HCT116 (cell line): Measurements from ENCODE around the gene NTSR1. TPM values are rescaled to one million over a fixed set of nuclear protein-coding genes. Genes with fewer than 3 reads are reported as not detected.

Experiments used
- ATAC-seq: fragments of 200-7000 bp; cut with Tn5 transposase; 2 replicates; pipeline ENCODE4 v1.9.1; 2020; ENCODE audit warnings: mild to moderate bottlenecking, moderate library complexity
- BruUV-seq: library from RNA; stranded (reverse); fragments of 400-500 nt; replicated peaks from 2 replicates; lab custom pipeline; 2021; lab: Mats Ljungman, UMichigan
- CTCF ChIA-PET: fragments of 300-600 bp; sonication (Branson Sonifier 250); formaldehyde crosslinking; loops from one replicate; lab custom pipeline; 2021; ENCODE audit warnings: antibody characterized with exemption; lab: Charles Lee
- POLR2A ChIA-PET: fragments of 300-600, 350-600 bp; sonication (Branson Sonifier 250); formaldehyde crosslinking; loops from one replicate; lab custom pipeline; 2021; ENCODE audit warnings: antibody characterized with exemption; lab: Charles Lee
- RAD21 ChIA-PET, 2 experiments: fragments of 300-600 bp; sonication (Branson Sonifier 250); formaldehyde crosslinking; loops; one replicate each; lab custom pipeline; 2023; ENCODE audit warnings: low total read pairs in 2 of 2; ENCODE audit not compliant: uncharacterized antibody in 2 of 2, unreplicated experiment in 2 of 2, low non-redundant PET in 1 of 2; lab: Charles Lee
- DNase-seq: peaks from one replicate; pipeline ENCODE4 v3.0.0-alpha.2; 2010; ENCODE audit warnings: low read depth, low spot score
- H2AFZ ChIP-seq: fragments of 200-600 bp; shearing (Covaris generic), sonication (generic); 2 replicates; pipeline ENCODE4 v1.6.1; 2017; ENCODE audit warnings: low read depth, mixed run types, mixed read lengths, antibody characterized with exemption, low read length; ENCODE audit not compliant: poor library complexity, severe bottlenecking
- H3K27ac ChIP-seq: 2 replicates; pipeline ENCODE4 v1.5.1; 2012; ENCODE audit warnings: low read depth, low read length
- H3K27me3 ChIP-seq: fragments of 200-600 bp; sonication (generic); 2 replicates; pipeline ENCODE4 v1.6.1; 2016; ENCODE audit warnings: mixed run types, low read length, mixed read lengths; ENCODE audit not compliant: insufficient read depth
- H3K36me3 ChIP-seq, 2 experiments: fragments of 200-500 bp in 1 of 2; fragments of 200-600 bp in 1 of 2; sonication (Bioruptor generic) in 1 of 2; sonication (generic) in 1 of 2; 2 replicates each; pipeline versions ENCODE4 v1.5.1 to v1.6.1; 2014 to 2016; ENCODE audit warnings: low read length in 2 of 2, inconsistent platforms in 1 of 2, mixed read lengths in 1 of 2, mixed run types in 1 of 2; ENCODE audit not compliant: insufficient read depth in 2 of 2, control insufficient read depth in 1 of 2
- H3K4me1 ChIP-seq, 2 experiments: fragments of 200-600 bp in 1 of 2; sonication (generic) in 1 of 2; 2 replicates each; pipeline versions ENCODE4 v1.5.1 to v1.6.1; 2012 to 2017; ENCODE audit warnings: low read length in 2 of 2, inconsistent platforms in 1 of 2, mild to moderate bottlenecking in 1 of 2, mixed read lengths in 1 of 2, mixed run types in 1 of 2, moderate library complexity in 1 of 2; ENCODE audit not compliant: insufficient read depth in 2 of 2, control insufficient read depth in 1 of 2
- H3K4me2 ChIP-seq: fragments of 200-600 bp; sonication (generic); 2 replicates; pipeline ENCODE4 v1.6.1; 2017; ENCODE audit warnings: mixed run types, low read length, mixed read lengths
- H3K4me3 ChIP-seq, 2 experiments: fragments of 200-600 bp in 1 of 2; sonication (generic) in 1 of 2; replicated peaks in 1 of 2; 2 replicates each; pipeline ENCODE4 v1.5.1; 2011 to 2016; ENCODE audit warnings: low read length in 2 of 2, control low read depth in 1 of 2, low read depth in 1 of 2, mild to moderate bottlenecking in 1 of 2, mixed read lengths in 1 of 2, mixed run types in 1 of 2
- H3K79me2 ChIP-seq: fragments of 200-600 bp; sonication (generic); 2 replicates; pipeline ENCODE4 v1.6.1; 2017; ENCODE audit warnings: mild to moderate bottlenecking, mixed run types, low read length, moderate library complexity, mixed read lengths; ENCODE audit not compliant: insufficient read depth
- H3K9ac ChIP-seq: fragments of 200-600 bp; sonication (generic); 2 replicates; pipeline ENCODE4 v1.6.1; 2016; ENCODE audit warnings: low read length, mixed read lengths
- H3K9me2 ChIP-seq: fragments of 200-600 bp; sonication (generic), shearing (Covaris generic); 2 replicates; pipeline ENCODE4 v1.6.1; 2017; ENCODE audit warnings: mixed run types, mild to moderate bottlenecking, moderate library complexity; ENCODE audit not compliant: insufficient read depth
- H3K9me3 ChIP-seq, 2 experiments: fragments of 200-500 bp in 1 of 2; fragments of 200-600 bp in 1 of 2; sonication (Bioruptor generic) in 1 of 2; sonication (generic) in 1 of 2; 2 replicates each; pipeline ENCODE4 v1.6.1; 2014 to 2017; ENCODE audit warnings: low read length in 2 of 2, mixed read lengths in 2 of 2, inconsistent platforms in 1 of 2, low read depth in 1 of 2, mild to moderate bottlenecking in 1 of 2, mixed run types in 1 of 2, moderate library complexity in 1 of 2; ENCODE audit not compliant: control insufficient read depth in 1 of 2, insufficient read depth in 1 of 2
- H4K20me1 ChIP-seq: fragments of 200-600 bp; sonication (generic), shearing (Covaris generic); 2 replicates; pipeline ENCODE4 v1.6.1; 2017; ENCODE audit warnings: mixed run types, mild to moderate bottlenecking, moderate library complexity; ENCODE audit not compliant: insufficient read depth
- POLR2AphosphoS5 ChIP-seq: IDR thresholded peaks from 2 replicates; pipeline ENCODE4 v1.6.1; 2011; ENCODE audit warnings: mild to moderate bottlenecking, low read depth, low read length, moderate library complexity
- YY1 ChIP-seq: IDR thresholded peaks from 2 replicates; pipeline ENCODE4 v1.6.1; 2011; ENCODE audit warnings: low read length, low read depth, moderate library complexity, mild to moderate bottlenecking; ENCODE audit not compliant: insufficient replicate concordance; ENCODE audit errors: extremely low read depth
- ZNF274 ChIP-seq: fragments of 200-500 bp; sonication (Bioruptor generic); IDR thresholded peaks from 2 replicates; pipeline ENCODE4 v1.6.1; 2014; ENCODE audit warnings: mild to moderate bottlenecking, low read depth, low read length, inconsistent platforms
- intact Hi-C: fragments of 100-400 bp; cut with micrococcal nuclease; formaldehyde crosslinking; loops from 2 replicates; pipeline ENCODE4 v1.10.0; 2022
- total RNA-seq: library from RNA; stranded (reverse); gene quantifications from one replicate; pipeline ENCODE4 v1.2.1, GENCODE V29; 2021; ENCODE audit not compliant: unreplicated experiment
- TF ChIP-seq, protein P1 (sequence below), 3 experiments: fragments of 200-600 bp in 1 of 3; sonication (generic) in 1 of 3; IDR thresholded peaks in 2 of 3; conservative IDR thresholded peaks in 1 of 3; 2 replicates each; pipeline ENCODE4 v1.5.1; 2012 to 2017; ENCODE audit warnings: low read depth in 2 of 3, low read length in 2 of 3, antibody characterized with exemption in 1 of 3, borderline replicate concordance in 1 of 3, control low read depth in 1 of 3, mild to moderate bottlenecking in 1 of 3, mixed read lengths in 1 of 3, mixed run types in 1 of 3, moderate library complexity in 1 of 3; ENCODE audit not compliant: insufficient read depth in 1 of 3
- TF ChIP-seq, protein P2 (sequence below): IDR thresholded peaks from 2 replicates; pipeline ENCODE4 v1.6.1; 2011; ENCODE audit warnings: mild to moderate bottlenecking, low read length, moderate library complexity; ENCODE audit not compliant: insufficient replicate concordance; ENCODE audit errors: extremely low read depth

The NTSR1 gene
- total RNA-seq, 1 experiment from 2014 or later, result 187 TPM

DNA sequence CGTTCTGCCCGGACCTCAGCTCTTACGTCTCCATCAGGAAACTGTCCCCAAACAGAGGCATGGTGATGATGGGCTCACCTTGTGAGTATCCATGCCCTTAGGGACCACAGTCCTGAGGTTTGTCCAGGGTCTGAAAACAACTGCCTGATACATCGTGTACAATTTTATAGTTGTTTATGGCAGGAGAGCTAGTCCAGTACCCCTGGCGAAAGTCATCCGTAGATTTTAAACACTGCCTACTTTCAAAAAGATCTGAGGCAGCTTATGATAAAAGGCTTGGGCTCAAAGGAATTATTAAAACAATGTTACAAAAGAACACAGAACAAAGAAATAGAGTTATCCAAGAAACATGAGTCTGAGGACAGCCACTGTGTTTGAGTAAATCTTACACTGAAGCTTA is 14.0 kb downstream of the NTSR1 start (continued):
- TF ChIP-seq, protein P1, sequence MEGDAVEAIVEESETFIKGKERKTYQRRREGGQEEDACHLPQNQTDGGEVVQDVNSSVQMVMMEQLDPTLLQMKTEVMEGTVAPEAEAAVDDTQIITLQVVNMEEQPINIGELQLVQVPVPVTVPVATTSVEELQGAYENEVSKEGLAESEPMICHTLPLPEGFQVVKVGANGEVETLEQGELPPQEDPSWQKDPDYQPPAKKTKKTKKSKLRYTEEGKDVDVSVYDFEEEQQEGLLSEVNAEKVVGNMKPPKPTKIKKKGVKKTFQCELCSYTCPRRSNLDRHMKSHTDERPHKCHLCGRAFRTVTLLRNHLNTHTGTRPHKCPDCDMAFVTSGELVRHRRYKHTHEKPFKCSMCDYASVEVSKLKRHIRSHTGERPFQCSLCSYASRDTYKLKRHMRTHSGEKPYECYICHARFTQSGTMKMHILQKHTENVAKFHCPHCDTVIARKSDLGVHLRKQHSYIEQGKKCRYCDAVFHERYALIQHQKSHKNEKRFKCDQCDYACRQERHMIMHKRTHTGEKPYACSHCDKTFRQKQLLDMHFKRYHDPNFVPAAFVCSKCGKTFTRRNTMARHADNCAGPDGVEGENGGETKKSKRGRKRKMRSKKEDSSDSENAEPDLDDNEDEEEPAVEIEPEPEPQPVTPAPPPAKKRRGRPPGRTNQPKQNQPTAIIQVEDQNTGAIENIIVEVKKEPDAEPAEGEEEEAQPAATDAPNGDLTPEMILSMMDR (IDR thresholded peaks at IDR 0.05 in 2 of 3, conservative IDR thresholded peaks at IDR 0.05 in 1 of 3; ENCODE audit: borderline replicate concordance in 1 of 3, insufficient read depth in 1 of 3, low read depth in 2 of 3, low read length in 2 of 3), result no peak
- TF ChIP-seq ZNF274, result no peak
- TF ChIP-seq, protein P2, sequence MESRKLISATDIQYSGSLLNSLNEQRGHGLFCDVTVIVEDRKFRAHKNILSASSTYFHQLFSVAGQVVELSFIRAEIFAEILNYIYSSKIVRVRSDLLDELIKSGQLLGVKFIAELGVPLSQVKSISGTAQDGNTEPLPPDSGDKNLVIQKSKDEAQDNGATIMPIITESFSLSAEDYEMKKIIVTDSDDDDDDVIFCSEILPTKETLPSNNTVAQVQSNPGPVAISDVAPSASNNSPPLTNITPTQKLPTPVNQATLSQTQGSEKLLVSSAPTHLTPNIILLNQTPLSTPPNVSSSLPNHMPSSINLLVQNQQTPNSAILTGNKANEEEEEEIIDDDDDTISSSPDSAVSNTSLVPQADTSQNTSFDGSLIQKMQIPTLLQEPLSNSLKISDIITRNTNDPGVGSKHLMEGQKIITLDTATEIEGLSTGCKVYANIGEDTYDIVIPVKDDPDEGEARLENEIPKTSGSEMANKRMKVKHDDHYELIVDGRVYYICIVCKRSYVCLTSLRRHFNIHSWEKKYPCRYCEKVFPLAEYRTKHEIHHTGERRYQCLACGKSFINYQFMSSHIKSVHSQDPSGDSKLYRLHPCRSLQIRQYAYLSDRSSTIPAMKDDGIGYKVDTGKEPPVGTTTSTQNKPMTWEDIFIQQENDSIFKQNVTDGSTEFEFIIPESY, result no peak
- TF ChIP-seq YY1, result no peak
- TF ChIP-seq, all 23 proteins: peak for 0

DNA sequence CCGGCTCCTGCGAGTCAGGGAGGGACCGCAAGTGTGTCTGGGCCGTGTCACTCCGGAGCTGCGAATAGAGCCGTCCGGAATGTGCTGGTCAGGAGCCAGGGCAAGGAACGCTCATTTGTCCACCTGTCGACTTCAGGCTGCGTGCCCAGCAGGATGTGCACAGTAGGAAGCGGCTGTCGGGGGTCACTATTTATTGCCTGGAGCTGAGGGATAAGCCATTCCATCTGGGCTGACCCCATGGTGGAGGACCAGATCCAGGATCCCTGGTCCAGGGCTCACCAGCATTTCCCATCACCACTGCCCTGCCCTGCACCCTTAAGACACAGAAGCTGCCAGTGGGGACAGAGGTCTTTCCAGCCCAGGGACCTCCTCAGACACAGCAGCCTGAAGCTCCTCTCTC is 14.7 kb downstream of the NTSR1 start:
- Histone ChIP-seq H3K4me3 (no peak overlapping the region), H3K27ac (peak overlapping the region; percentile 4; the same call in 1 of the 2 replicates), H3K4me2 (no peak overlapping the region), H3K9me2 (no peaks in the 10 kb centered on the region), H3K27me3 (no peaks in the 10 kb centered on the region), H3K9me3 (no peaks in the 10 kb centered on the region), H3K36me3 (peaks cover 34 to 97% of the 10 kb centered on the region in 2 experiments), H3K9ac (no peak overlapping the region), H3K79me2 (peaks cover 100% of the 10 kb centered on the region), H4K20me1 (peaks cover 39% of the 10 kb centered on the region), H2AFZ (no peak overlapping the region), H3K4me1 (peaks cover 5 to 97% of the 10 kb centered on the region in 2 experiments; a peak in 3 of 4 replicates)
- ChIA-PET POLR2A (interaction anchor here (2.4 kb wide), 1 partner anchor 11 kb away, joined by 5 read pairs; no protein-coding TSS in a partner anchor), CTCF (no interaction called here), RAD21 (interaction anchor here in 1 of 2 experiments (1.0 kb wide), 1 partner anchor 17 kb away, joined by 3 read pairs; no protein-coding TSS in a partner anchor)
- ATAC-seq (no peak), DNase-seq (no peak)
- no TSS peak for BruUV-seq
- TF ChIP-seq, protein P1 (IDR thresholded peaks at IDR 0.05 in 2 of 3, conservative IDR thresholded peaks at IDR 0.05 in 1 of 3; ENCODE audit: borderline replicate concordance in 1 of 3, insufficient read depth in 1 of 3, low read depth in 2 of 3, low read length in 2 of 3), result no peak
- no peak for TF ChIP-seq ZNF274
- peak; percentile 2; the same call in 1 of the 2 replicates for TF ChIP-seq POLR2AphosphoS5
- intact Hi-C loops, result no loop called here
